ENCODE results near the gene WDR62.

Gene WDR62

DNA sequence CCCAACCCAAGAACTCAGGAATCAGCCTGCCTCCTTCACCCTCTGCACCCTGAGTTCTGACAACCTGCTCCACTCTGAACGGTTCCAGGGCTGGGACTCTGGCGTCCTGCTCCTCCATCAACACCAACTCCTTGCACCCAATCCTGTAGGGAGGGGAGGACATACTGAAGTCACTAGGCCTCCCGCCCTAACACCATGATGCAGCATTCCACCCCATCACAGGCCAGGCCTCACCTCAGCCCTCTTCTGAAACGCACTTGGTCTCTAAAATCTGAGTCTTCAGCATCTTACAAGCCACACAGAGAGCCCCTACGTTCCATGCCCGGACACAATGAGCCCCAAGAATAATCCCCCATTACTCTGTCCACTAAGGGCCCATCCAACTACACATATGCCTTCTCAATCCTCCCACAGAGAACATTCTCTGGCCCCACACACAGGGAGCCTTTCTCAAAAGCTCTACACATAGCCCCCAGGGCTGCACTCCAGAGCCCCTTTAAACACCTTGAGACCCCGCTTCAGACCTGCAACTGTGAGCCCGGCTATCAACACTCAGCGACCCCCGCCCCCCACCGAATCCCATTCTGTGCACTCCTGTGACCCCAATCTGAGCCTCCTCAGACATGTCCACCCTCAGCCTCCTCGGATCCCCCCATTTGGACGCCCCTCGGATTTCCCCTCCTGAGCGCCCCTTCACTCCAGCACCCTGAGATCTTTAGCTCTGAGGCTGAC lies 41.3 kb upstream of the WDR62 start (continued):
- TF ChIP-seq ZNF621 (tag by site-specific recombination; IDR thresholded peaks at IDR 0.05): no peak
- no peak for TF ChIP-seq ZNF366 (tag by site-specific recombination; conservative IDR thresholded peaks at IDR 0.05)
- TF ChIP-seq, protein P1, sequence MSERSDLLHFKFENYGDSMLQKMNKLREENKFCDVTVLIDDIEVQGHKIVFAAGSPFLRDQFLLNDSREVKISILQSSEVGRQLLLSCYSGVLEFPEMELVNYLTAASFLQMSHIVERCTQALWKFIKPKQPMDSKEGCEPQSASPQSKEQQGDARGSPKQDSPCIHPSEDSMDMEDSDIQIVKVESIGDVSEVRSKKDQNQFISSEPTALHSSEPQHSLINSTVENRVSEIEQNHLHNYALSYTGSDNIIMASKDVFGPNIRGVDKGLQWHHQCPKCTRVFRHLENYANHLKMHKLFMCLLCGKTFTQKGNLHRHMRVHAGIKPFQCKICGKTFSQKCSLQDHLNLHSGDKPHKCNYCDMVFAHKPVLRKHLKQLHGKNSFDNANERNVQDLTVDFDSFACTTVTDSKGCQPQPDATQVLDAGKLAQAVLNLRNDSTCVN (tag by site-specific recombination; optimal IDR thresholded peaks at IDR 0.05): no peak
- TF ChIP-seq ZNF239 (tag by site-specific recombination; IDR thresholded peaks at IDR 0.05): 0 out of 2 replicates have a peak, but pooled peaks have one; percentile 30
- TF ChIP-seq ZNF530 (tag by site-specific recombination; IDR thresholded peaks at IDR 0.05; ENCODE audit: low read depth): no peak
- no peak for TF ChIP-seq ZNF266 (tag by site-specific recombination; IDR thresholded peaks at IDR 0.05; ENCODE audit: low read depth)
- TF ChIP-seq ZBTB7A (tag by site-specific recombination; IDR thresholded peaks at IDR 0.05; ENCODE audit: low read depth): no peak
- TF ChIP-seq ZNF112 (tag by site-specific recombination; IDR thresholded peaks at IDR 0.05): no peak
- TF ChIP-seq, protein P2, sequence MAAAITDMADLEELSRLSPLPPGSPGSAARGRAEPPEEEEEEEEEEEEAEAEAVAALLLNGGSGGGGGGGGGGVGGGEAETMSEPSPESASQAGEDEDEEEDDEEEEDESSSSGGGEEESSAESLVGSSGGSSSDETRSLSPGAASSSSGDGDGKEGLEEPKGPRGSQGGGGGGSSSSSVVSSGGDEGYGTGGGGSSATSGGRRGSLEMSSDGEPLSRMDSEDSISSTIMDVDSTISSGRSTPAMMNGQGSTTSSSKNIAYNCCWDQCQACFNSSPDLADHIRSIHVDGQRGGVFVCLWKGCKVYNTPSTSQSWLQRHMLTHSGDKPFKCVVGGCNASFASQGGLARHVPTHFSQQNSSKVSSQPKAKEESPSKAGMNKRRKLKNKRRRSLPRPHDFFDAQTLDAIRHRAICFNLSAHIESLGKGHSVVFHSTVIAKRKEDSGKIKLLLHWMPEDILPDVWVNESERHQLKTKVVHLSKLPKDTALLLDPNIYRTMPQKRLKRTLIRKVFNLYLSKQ (tag by site-specific recombination; IDR thresholded peaks at IDR 0.05; ENCODE audit: borderline replicate concordance): no peak; the same call in 1 of the 2 replicates
- no peak for TF ChIP-seq ZNF169 (tag by site-specific recombination; IDR thresholded peaks at IDR 0.05)
- TF ChIP-seq ZNF426 (tag by site-specific recombination; IDR thresholded peaks at IDR 0.05): no peak
- no peak for TF ChIP-seq ZNF223 (tag by site-specific recombination; IDR thresholded peaks at IDR 0.05)
- TF ChIP-seq IKZF3 (tag by site-specific recombination; IDR thresholded peaks at IDR 0.05): no peak
- no peak for TF ChIP-seq MEIS1 (CRISPR knock-in tag; IDR thresholded peaks at IDR 0.05; ENCODE audit: borderline replicate concordance)
- no peak for TF ChIP-seq YY2 (tag by site-specific recombination; IDR thresholded peaks at IDR 0.05)
- no peak for TF ChIP-seq EGR2 (tag by site-specific recombination; IDR thresholded peaks at IDR 0.05; ENCODE audit: low read depth)
- TF ChIP-seq ZNF544 (tag by site-specific recombination; IDR thresholded peaks at IDR 0.05): no peak
- no peak for TF ChIP-seq REPIN1 (tag by site-specific recombination; IDR thresholded peaks at IDR 0.05; ENCODE audit: low read depth)
- no peak for TF ChIP-seq ZNF521 (tag by site-specific recombination; IDR thresholded peaks at IDR 0.05)
- TF ChIP-seq, protein P3, sequence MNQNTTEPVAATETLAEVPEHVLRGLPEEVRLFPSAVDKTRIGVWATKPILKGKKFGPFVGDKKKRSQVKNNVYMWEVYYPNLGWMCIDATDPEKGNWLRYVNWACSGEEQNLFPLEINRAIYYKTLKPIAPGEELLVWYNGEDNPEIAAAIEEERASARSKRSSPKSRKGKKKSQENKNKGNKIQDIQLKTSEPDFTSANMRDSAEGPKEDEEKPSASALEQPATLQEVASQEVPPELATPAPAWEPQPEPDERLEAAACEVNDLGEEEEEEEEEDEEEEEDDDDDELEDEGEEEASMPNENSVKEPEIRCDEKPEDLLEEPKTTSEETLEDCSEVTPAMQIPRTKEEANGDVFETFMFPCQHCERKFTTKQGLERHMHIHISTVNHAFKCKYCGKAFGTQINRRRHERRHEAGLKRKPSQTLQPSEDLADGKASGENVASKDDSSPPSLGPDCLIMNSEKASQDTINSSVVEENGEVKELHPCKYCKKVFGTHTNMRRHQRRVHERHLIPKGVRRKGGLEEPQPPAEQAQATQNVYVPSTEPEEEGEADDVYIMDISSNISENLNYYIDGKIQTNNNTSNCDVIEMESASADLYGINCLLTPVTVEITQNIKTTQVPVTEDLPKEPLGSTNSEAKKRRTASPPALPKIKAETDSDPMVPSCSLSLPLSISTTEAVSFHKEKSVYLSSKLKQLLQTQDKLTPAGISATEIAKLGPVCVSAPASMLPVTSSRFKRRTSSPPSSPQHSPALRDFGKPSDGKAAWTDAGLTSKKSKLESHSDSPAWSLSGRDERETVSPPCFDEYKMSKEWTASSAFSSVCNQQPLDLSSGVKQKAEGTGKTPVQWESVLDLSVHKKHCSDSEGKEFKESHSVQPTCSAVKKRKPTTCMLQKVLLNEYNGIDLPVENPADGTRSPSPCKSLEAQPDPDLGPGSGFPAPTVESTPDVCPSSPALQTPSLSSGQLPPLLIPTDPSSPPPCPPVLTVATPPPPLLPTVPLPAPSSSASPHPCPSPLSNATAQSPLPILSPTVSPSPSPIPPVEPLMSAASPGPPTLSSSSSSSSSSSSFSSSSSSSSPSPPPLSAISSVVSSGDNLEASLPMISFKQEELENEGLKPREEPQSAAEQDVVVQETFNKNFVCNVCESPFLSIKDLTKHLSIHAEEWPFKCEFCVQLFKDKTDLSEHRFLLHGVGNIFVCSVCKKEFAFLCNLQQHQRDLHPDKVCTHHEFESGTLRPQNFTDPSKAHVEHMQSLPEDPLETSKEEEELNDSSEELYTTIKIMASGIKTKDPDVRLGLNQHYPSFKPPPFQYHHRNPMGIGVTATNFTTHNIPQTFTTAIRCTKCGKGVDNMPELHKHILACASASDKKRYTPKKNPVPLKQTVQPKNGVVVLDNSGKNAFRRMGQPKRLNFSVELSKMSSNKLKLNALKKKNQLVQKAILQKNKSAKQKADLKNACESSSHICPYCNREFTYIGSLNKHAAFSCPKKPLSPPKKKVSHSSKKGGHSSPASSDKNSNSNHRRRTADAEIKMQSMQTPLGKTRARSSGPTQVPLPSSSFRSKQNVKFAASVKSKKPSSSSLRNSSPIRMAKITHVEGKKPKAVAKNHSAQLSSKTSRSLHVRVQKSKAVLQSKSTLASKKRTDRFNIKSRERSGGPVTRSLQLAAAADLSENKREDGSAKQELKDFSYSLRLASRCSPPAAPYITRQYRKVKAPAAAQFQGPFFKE (tag by site-specific recombination; IDR thresholded peaks at IDR 0.05; ENCODE audit: borderline replicate concordance): no peak
- TF ChIP-seq, protein P4, sequence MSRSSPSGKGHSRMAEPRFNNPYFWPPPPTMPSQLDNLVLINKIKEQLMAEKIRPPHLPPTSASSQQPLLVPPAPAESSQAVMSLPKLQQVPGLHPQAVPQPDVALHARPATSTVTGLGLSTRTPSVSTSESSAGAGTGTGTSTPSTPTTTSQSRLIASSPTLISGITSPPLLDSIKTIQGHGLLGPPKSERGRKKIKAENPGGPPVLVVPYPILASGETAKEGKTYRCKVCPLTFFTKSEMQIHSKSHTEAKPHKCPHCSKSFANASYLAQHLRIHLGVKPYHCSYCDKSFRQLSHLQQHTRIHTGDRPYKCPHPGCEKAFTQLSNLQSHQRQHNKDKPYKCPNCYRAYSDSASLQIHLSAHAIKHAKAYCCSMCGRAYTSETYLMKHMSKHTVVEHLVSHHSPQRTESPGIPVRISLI (tag by site-specific recombination; IDR thresholded peaks at IDR 0.05): no peak
- peak; percentile 2; the same call in 1 of the 2 replicates for TF ChIP-seq ZNF433 (tag by site-specific recombination; IDR thresholded peaks at IDR 0.05; ENCODE audit: low read depth)
- TF ChIP-seq ZNF654 (tag by site-specific recombination; IDR thresholded peaks at IDR 0.05; ENCODE audit: low read depth): no peak
- TF ChIP-seq, protein P5, sequence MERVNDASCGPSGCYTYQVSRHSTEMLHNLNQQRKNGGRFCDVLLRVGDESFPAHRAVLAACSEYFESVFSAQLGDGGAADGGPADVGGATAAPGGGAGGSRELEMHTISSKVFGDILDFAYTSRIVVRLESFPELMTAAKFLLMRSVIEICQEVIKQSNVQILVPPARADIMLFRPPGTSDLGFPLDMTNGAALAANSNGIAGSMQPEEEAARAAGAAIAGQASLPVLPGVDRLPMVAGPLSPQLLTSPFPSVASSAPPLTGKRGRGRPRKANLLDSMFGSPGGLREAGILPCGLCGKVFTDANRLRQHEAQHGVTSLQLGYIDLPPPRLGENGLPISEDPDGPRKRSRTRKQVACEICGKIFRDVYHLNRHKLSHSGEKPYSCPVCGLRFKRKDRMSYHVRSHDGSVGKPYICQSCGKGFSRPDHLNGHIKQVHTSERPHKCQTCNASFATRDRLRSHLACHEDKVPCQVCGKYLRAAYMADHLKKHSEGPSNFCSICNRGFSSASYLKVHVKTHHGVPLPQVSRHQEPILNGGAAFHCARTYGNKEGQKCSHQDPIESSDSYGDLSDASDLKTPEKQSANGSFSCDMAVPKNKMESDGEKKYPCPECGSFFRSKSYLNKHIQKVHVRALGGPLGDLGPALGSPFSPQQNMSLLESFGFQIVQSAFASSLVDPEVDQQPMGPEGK (tag by site-specific recombination; IDR thresholded peaks at IDR 0.05): no peak
- peak; percentile 29; the same call in 1 of the 2 replicates for TF ChIP-seq ZBTB8A (tag by site-specific recombination; IDR thresholded peaks at IDR 0.05)
- TF ChIP-seq, protein P6, sequence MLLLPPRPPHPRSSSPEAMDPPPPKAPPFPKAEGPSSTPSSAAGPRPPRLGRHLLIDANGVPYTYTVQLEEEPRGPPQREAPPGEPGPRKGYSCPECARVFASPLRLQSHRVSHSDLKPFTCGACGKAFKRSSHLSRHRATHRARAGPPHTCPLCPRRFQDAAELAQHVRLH (tag by site-specific recombination; IDR thresholded peaks at IDR 0.05): no peak
- TF ChIP-seq HOXD13 (CRISPR knock-in tag; IDR thresholded peaks at IDR 0.05; ENCODE audit: borderline replicate concordance): no peak
- no peak for TF ChIP-seq ZBTB17 (tag by site-specific recombination; IDR thresholded peaks at IDR 0.05)
- TF ChIP-seq ZBTB48 (tag by site-specific recombination; IDR thresholded peaks at IDR 0.05): no peak

Measured in HEK293 (cell line).